ENCODE measurements around the gene TSPEAR. TPM values are rescaled to one million over a fixed set of nuclear protein-coding genes. Genes with fewer than 3 reads are reported as not detected.
A peak's percentile ranks its signal among the peaks of the same experiment; 100 is the strongest.

The TSPEAR gene
- total and polyA plus RNA-seq, 2 of the 13 experiments (the other 11 are each of a cell fraction or from before 2014, with no cell fraction given): 0.07 to 0.32 TPM

DNA sequence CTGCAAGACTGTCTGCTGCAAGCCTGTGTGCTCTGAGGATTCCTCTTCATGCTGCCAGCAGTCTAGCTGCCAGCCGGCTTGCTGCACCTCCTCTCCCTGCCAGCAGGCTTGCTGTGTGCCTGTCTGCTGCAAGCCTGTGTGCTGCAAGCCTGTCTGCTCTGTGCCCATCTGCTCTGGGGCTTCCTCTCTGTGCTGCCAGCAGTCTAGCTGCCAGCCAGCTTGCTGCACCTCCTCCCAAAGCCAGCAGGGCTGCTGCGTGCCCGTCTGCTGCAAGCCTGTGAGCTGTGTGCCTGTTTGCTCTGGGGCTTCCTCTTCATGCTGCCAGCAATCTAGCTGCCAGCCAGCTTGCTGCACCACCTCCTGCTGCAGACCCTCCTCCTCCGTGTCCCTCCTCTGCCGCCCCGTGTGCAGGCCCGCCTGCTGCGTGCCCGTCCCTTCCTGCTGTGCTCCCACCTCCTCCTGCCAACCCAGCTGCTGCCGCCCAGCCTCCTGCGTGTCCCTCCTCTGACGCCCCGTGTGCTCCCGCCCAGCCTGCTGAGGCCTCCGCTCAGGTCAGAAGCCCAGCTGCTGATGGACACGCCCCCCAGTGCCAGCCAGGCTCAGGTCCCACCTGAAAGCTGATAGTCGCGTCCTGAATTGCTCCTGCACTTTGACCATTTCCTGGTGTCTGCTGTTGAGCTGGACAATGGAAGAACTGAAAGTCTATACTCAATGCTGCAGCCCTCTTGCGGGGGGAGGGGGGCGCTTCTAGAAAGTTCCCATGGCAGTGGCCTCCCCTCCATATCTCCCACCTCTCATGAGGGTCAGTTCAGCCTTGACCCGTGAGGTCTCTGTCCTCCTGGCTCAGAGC lies 136.7 kb downstream of the TSPEAR start (continued):
- TF ChIP-seq, protein P1, sequence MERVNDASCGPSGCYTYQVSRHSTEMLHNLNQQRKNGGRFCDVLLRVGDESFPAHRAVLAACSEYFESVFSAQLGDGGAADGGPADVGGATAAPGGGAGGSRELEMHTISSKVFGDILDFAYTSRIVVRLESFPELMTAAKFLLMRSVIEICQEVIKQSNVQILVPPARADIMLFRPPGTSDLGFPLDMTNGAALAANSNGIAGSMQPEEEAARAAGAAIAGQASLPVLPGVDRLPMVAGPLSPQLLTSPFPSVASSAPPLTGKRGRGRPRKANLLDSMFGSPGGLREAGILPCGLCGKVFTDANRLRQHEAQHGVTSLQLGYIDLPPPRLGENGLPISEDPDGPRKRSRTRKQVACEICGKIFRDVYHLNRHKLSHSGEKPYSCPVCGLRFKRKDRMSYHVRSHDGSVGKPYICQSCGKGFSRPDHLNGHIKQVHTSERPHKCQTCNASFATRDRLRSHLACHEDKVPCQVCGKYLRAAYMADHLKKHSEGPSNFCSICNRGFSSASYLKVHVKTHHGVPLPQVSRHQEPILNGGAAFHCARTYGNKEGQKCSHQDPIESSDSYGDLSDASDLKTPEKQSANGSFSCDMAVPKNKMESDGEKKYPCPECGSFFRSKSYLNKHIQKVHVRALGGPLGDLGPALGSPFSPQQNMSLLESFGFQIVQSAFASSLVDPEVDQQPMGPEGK (CRISPR knock-in tag; IDR thresholded peaks at IDR 0.05): peak; percentile 61
- TF ChIP-seq, protein P2, sequence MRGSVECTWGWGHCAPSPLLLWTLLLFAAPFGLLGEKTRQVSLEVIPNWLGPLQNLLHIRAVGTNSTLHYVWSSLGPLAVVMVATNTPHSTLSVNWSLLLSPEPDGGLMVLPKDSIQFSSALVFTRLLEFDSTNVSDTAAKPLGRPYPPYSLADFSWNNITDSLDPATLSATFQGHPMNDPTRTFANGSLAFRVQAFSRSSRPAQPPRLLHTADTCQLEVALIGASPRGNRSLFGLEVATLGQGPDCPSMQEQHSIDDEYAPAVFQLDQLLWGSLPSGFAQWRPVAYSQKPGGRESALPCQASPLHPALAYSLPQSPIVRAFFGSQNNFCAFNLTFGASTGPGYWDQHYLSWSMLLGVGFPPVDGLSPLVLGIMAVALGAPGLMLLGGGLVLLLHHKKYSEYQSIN (CRISPR knock-in tag; IDR thresholded peaks at IDR 0.05; ENCODE audit: borderline replicate concordance): no peak
- no peak for TF ChIP-seq ZNF383 (CRISPR knock-in tag; IDR thresholded peaks at IDR 0.05; ENCODE audit: borderline replicate concordance)
- TF ChIP-seq, protein P3, sequence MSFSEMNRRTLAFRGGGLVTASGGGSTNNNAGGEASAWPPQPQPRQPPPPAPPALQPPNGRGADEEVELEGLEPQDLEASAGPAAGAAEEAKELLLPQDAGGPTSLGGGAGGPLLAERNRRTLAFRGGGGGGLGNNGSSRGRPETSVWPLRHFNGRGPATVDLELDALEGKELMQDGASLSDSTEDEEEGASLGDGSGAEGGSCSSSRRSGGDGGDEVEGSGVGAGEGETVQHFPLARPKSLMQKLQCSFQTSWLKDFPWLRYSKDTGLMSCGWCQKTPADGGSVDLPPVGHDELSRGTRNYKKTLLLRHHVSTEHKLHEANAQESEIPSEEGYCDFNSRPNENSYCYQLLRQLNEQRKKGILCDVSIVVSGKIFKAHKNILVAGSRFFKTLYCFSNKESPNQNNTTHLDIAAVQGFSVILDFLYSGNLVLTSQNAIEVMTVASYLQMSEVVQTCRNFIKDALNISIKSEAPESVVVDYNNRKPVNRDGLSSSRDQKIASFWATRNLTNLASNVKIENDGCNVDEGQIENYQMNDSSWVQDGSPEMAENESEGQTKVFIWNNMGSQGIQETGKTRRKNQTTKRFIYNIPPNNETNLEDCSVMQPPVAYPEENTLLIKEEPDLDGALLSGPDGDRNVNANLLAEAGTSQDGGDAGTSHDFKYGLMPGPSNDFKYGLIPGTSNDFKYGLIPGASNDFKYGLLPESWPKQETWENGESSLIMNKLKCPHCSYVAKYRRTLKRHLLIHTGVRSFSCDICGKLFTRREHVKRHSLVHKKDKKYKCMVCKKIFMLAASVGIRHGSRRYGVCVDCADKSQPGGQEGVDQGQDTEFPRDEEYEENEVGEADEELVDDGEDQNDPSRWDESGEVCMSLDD (CRISPR knock-in tag; IDR thresholded peaks at IDR 0.05; ENCODE audit: borderline replicate concordance): no peak
- TF ChIP-seq ZNF264 (CRISPR knock-in tag; IDR thresholded peaks at IDR 0.05): peak; percentile 63; the same call in 1 of the 2 replicates
- no peak for TF ChIP-seq PHF20 (CRISPR knock-in tag; IDR thresholded peaks at IDR 0.05)
- TF ChIP-seq DNMT3B (CRISPR knock-in tag; conservative IDR thresholded peaks at IDR 0.05): no peak
- no peak for TF ChIP-seq NR2C2 (CRISPR knock-in tag; IDR thresholded peaks at IDR 0.05; ENCODE audit: borderline replicate concordance)
- TF ChIP-seq ZNF34 (CRISPR knock-in tag; IDR thresholded peaks at IDR 0.05; ENCODE audit: borderline replicate concordance): no peak
- TF ChIP-seq, protein P4, sequence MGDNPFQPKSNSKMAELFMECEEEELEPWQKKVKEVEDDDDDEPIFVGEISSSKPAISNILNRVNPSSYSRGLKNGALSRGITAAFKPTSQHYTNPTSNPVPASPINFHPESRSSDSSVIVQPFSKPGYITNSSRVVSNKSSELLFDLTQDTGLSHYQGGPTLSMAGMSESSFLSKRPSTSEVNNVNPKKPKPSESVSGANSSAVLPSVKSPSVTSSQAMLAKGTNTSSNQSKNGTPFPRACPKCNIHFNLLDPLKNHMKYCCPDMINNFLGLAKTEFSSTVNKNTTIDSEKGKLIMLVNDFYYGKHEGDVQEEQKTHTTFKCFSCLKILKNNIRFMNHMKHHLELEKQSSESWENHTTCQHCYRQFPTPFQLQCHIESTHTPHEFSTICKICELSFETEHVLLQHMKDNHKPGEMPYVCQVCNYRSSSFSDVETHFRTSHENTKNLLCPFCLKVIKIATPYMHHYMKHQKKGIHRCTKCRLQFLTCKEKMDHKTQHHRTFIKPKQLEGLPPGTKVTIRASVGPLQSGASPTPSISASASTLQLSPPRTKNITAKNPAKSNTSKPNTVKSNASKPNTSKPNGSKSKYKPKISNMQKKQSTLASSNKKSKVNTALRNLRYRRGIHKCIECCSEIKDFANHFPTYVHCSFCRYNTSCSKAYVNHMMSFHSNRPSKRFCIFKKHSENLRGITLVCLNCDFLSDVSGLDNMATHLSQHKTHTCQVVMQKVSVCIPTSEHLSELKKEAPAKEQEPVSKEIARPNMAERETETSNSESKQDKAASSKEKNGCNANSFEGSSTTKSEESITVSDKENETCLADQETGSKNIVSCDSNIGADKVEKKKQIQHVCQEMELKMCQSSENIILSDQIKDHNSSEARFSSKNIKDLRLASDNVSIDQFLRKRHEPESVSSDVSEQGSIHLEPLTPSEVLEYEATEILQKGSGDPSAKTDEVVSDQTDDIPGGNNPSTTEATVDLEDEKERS (CRISPR knock-in tag; IDR thresholded peaks at IDR 0.05): no peak
- TF ChIP-seq ZNF598 (CRISPR knock-in tag; IDR thresholded peaks at IDR 0.05; ENCODE audit: borderline replicate concordance): no peak
- TF ChIP-seq, protein P5, sequence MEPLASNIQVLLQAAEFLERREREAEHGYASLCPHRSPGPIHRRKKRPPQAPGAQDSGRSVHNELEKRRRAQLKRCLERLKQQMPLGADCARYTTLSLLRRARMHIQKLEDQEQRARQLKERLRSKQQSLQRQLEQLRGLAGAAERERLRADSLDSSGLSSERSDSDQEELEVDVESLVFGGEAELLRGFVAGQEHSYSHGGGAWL (CRISPR knock-in tag; IDR thresholded peaks at IDR 0.05): no peak
- TF ChIP-seq, protein P6, sequence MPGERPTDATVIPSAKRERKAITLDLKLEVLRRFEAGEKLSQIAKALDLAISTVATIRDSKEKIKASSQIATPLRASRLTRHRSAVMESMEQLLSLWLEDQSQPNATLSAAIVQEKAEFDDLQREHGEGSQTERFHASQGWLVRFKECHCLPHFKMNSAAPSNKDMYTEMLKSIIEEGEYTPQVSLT (CRISPR knock-in tag; IDR thresholded peaks at IDR 0.05; ENCODE audit: borderline replicate concordance, low read depth): no peak
- peak; percentile 64; the same call in 1 of the 2 replicates for TF ChIP-seq SIN3A (IDR thresholded peaks at IDR 0.05; ENCODE audit: borderline replicate concordance, low read depth, low read length)
- TF ChIP-seq, protein P7, sequence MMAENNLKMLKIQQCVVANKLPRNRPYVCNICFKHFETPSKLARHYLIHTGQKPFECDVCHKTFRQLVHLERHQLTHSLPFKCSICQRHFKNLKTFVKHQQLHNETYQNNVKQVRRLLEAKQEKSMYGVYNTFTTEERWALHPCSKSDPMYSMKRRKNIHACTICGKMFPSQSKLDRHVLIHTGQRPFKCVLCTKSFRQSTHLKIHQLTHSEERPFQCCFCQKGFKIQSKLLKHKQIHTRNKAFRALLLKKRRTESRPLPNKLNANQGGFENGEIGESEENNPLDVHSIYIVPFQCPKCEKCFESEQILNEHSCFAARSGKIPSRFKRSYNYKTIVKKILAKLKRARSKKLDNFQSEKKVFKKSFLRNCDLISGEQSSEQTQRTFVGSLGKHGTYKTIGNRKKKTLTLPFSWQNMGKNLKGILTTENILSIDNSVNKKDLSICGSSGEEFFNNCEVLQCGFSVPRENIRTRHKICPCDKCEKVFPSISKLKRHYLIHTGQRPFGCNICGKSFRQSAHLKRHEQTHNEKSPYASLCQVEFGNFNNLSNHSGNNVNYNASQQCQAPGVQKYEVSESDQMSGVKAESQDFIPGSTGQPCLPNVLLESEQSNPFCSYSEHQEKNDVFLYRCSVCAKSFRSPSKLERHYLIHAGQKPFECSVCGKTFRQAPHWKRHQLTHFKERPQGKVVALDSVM (CRISPR knock-in tag; IDR thresholded peaks at IDR 0.05): no peak
